ENCODE data around the gene ACSS3.
"Not testable (repeated sequence)": the region's sequence is repeated elsewhere in the genome, so short reads cannot be mapped to it uniquely, and the experiment has no call there.

ACSS3 gene

GRCh38 chr12:81077686-81078441 lies at the start of gene ACSS3:
TSS of gene ACSS3 (plus strand) at chr12:81078079. CDS start at chr12:81078121, 42 bp downstream.
- H3K27ac ChIP-seq = peak within 1 kb of the TSS in 15 of 21 experiments; percentile 7 to 83 (median 61)
- peak within 1 kb of the TSS; percentile 30 to 57 (median 43) for H3K4me3 ChIP-seq

GRCh38 chr12:81034926-81035325 lies 43.0 kb upstream of the ACSS3 start:
- H3K27ac ChIP-seq = no peak overlapping the region
- H3K4me3 ChIP-seq = no peak overlapping the region

- H3K4me3 ChIP-seq = no peak overlapping the region
- H3K27ac ChIP-seq = no peak overlapping the region
These were observed 38.6 kb upstream of the ACSS3 start for GRCh38 chr12:81039231-81039630.

GRCh38 chr12:81043979-81044740 lies 33.7 kb upstream of the ACSS3 start:
- Histone ChIP-seq H3K27ac (no peak overlapping the region), H3K4me3 (no peak overlapping the region)

- H3K27ac ChIP-seq, H3K4me3 ChIP-seq: not testable (repeated sequence)
These were observed 12.9 kb upstream of the ACSS3 start for GRCh38 chr12:81064971-81065370.

GRCh38 chr12:81070846-81071245 lies 7.0 kb upstream of the ACSS3 start:
- H3K27ac ChIP-seq = no peak overlapping the region
- no peak overlapping the region for H3K4me3 ChIP-seq

GRCh38 chr12:81075539-81075938 lies 2.3 kb upstream of the ACSS3 start:
- H3K27ac ChIP-seq = no peak overlapping the region
- H3K4me3 ChIP-seq = no peak overlapping the region

GRCh38 chr12:81077329-81077685 lies 572 bp upstream of the ACSS3 start:
- peak overlapping the region in 8 of 21 experiments; percentile 7 to 83 (median 69) for H3K27ac ChIP-seq
- H3K4me3 ChIP-seq = peak overlapping the region in 6 of 7 experiments; percentile 30 to 57 (median 43)

- H3K27ac ChIP-seq = peak overlapping the region in 12 of 21 experiments; percentile 7 to 83 (median 68)
These were observed 754 bp downstream of the ACSS3 start for GRCh38 chr12:81078469-81079196.

GRCh38 chr12:81079280-81080076 lies 1.6 kb downstream of the ACSS3 start:
- H3K27ac ChIP-seq = peak overlapping the region in 4 of 21 experiments; percentile 38 to 77 (median 58)
- no peak overlapping the region for H3K4me3 ChIP-seq

More at GRCh38 chr12:81078469-81079196, 754 bp downstream of the ACSS3 start:
- H3K4me3 ChIP-seq = peak overlapping the region; percentile 30 to 57 (median 43)

- no peak overlapping the region for H3K27ac ChIP-seq
- H3K4me3 ChIP-seq = no peak overlapping the region
These were observed 2.6 kb downstream of the ACSS3 start for GRCh38 chr12:81080431-81080983.

- no peak overlapping the region for H3K4me3 ChIP-seq
- no peak overlapping the region for H3K27ac ChIP-seq
These were observed 3.8 kb downstream of the ACSS3 start for GRCh38 chr12:81081726-81082125.

GRCh38 chr12:81083018-81083417 lies 5.1 kb downstream of the ACSS3 start:
- H3K27ac ChIP-seq = no peak overlapping the region
- no peak overlapping the region for H3K4me3 ChIP-seq

- H3K27ac ChIP-seq = no peak overlapping the region
- H3K4me3 ChIP-seq = no peak overlapping the region
These were observed 6.1 kb downstream of the ACSS3 start for GRCh38 chr12:81083906-81084513.

- H3K27ac ChIP-seq = no peak overlapping the region
- H3K4me3 ChIP-seq = no peak overlapping the region
These were observed 7.0 kb downstream of the ACSS3 start for GRCh38 chr12:81084811-81085350.

GRCh38 chr12:81085832-81086231 lies 8.0 kb downstream of the ACSS3 start:
- no peak overlapping the region for H3K27ac ChIP-seq

GRCh38 chr12:81086342-81086741 lies 8.5 kb downstream of the ACSS3 start:
- H3K27ac ChIP-seq = no peak overlapping the region
- H3K4me3 ChIP-seq = no peak overlapping the region

More at GRCh38 chr12:81085832-81086231, 8.0 kb downstream of the ACSS3 start:
- no peak overlapping the region for H3K4me3 ChIP-seq

GRCh38 chr12:81088221-81088620 lies 10.3 kb downstream of the ACSS3 start:
- H3K27ac ChIP-seq = no peak overlapping the region
- no peak overlapping the region for H3K4me3 ChIP-seq

Data from skin epidermis (tissue), 12 donors.